Embryonic facial prominence (tissue), 1 donor: ENCODE measurements around the gene REXO1.

Experiments used
- DNase-seq: peaks from one replicate; pipeline ENCODE4 v3.0.0-alpha.2; 2016; ENCODE audit errors: extremely low spot score

Gene REXO1

DNA sequence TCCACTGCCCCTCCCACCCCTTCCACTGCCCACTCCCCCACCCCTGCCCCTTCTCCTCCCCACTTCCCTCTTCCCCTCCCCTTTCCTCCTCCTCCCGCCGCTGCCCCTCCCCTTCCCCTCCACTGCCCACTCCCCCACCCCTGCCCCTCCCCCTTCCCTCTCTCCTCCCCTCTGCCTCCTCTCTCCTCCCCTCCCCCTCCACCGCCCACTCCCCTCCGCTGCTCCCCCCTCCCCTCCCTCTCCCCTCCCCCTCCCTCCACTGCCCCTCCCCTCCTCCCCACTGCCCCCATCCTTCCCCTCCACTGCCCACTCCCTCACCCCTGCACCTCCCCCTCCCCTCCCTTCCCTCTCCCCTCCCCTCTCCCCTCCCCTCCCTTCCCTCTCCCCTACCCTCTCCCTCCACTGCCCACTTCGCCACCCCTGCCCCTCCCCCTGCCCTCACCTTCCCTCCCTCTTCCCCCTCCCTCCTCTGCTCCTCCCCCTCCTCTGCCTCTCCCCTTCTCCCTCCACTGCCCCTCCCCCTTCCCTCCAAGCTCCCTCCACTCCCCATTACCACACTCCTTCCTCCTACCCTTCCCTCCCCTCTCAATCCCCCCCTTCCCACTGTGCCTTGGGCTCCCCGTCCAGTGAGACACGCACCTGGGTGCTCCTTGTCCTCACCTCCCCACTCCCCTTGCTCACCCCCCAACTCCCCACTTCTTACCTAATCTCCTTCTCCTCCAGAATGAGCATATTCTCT, 58.1 kb downstream of the REXO1 start:
- no peak for DNase-seq

DNA sequence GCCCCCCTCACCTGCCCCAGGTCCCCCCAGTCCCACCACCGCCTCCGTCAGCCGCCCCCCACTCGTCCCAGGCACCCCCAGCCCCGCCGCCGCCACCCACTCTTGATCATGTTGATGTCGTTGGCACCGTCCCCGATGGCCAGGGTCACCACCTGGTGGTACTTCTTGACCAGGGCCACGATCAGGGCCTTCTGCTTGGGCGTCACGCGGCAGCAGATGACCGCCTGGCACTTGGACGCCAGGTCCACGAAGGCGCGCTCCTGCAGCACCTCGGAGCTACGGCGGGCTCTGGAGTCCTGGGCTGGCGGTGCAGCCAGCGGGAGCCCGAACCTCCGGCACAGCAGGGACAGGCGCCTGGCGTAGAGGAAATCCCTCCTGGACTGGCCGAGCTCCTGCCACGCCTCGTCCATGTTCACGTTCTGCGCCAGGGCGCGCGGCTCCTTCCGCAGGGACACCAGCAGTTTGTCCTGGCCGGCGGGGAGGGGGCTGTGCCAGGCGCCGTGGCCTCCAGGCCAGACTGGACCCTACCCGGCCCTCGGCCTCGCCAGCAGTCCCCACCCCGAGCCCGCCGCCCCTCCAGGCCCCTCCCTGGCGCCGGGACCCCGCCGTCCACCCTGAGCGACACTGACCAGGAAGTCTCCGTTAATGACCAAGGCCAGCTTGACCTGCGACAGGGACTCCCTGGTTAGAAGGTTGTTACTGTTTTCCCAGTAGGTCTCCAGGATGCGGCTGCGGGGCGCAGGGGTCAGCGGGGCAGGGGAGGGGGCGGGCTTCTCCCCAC, 58.8 kb downstream of the REXO1 start:
- DNase-seq, result no peak

DNA sequence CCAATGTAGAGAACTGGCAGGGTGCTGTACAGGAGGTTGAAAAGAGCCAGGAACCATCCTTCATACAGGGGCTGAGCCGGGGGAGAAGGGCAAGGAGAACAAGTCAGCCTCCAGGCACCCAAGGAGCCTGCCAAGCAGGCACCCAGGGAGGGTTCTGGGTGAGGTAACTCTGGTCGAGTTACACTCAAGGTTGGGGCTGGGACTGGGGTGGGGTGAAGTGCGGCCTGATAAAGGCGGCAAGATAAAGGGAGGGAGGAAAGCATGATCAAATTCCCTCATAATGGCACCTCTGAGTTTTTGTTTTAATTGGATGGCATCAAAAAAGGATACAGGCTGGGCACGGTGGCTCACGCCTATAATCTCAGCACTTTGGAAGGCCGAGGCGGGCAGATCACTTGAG, 61.2 kb downstream of the REXO1 start:
- no peak for DNase-seq

DNA sequence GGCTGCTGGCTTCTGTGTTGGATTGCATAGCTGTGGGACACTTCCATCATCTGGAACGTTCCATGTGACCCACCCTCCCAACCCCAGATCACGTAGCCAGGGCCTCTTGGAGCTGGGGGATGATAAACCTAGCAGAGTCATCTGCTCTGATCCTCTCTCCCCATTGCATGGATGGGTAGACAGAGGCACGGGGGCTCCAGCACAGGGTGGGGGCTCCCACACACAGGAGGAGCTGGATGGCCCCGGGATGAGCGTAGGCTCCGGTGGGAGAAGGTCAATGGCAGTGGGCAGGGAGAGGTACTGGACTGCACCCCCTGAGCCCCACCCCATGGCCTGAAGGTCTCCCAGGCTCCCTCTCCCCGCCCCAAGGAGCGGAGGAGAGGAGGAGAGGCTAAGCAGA, 61.6 kb downstream of the REXO1 start:
- DNase-seq, result no peak

DNA sequence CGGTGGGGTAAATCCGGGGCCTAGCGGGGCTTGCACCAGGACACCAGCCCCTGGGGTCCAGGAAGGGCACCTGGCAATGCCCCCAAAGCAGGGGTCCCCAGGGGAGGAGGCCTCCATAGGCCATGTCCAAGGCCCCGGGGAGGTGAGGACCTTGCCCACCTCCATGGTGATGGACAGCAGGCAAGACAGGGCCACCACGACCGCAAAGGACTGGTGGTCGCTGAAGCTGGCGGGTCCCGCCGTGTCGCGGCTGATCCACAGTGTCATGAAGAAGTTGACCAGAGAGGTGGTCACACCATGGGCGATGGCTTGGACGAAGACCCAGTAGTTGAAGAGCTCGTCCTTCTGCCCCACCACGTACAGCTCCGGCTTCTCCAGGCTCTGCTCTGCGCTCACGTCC, 63.0 kb downstream of the REXO1 start:
- no peak for DNase-seq

DNA sequence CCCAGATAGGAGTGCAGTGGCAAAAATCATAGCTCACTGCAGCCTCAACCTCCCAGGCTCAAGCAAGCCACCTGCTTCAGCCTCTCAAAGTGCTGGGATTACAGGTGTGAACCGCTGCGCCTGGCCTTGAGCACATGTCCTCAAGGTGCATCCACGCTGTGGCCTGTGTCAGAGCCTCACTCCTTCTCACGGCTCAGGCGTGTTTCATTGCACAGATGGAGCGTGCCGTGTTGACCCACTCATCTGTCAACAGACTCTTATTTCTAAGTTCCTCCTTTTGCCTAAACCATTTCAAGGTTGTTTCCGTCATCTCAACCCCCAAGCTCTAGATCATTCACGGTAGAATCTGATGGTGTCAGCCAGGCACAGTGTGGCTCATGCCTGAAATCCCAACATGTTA, 64.4 kb downstream of the REXO1 start:
- no peak for DNase-seq

DNA sequence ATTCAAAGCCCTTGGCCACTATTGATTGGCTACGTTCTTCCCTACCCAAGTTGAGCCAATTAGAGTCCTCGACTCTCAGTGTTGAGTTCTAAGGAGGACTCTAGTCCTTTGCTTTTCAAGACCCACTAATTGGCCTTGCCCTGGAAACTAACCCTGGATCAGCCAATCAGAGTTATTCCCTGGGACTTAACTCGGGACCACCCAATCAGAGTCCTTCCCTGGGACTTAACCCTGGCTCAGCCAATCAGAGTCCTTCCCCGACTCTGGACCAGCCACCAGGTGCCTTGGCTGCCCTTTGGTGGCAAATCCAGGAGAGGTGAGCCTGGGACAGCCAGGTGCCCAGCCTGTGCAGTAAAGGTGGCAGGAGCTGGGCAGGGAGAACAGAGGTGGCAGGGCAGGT, 64.9 kb downstream of the REXO1 start:
- no peak for DNase-seq

DNA sequence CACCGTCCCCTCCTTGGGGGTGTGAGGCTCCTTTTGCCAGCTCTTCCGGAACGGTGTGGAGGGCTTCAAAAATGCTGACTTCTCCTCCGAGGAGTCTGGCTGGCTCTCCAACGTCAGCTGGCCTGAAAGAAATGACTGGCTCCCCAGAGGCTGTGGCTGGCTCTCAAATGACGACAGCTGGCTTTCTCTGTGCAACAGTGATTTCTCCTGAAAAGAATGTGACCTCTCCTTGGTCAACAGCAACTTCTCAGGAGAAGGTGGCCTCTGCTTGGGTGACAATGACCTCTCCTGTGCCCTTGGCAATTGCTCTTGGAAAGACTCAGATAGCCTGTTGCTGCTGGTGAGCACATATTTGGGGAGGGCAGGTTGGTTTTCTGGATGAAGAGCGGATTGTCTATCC, 65.8 kb downstream of the REXO1 start:
- DNase-seq, result no peak

DNA sequence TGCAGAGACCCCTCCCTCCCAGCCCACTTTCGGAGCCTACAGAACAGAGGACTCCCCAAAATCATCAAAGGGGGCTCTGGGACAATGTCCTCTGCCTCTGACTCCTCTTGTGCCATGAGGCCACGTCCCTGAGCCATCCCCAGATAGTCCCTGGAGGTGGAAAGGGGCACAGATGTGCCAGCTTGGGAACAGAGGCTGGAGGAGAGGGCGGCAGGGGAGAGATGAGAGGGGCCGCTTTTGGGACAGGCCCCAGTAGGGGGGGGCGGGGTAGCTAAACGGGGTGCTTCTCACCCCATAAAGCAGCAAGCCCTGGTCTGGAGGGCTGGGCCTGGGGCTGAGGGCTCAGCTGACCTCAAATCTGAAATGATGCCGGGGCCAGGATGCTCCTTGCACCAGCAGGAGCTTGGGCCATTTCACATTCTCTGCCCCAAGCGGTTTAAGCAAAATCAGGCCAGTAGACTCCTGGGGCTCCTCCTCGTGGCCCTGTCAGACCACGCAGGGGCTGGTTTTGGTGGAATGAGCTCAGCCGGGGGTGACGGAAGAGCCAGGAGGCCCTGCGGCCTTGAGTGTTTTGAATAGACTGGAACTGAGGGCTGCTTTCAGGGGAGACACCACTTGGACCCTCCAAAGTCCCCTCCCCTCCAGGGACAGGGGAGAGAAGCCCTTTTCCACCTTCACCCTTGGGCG, 67.9 kb downstream of the REXO1 start:
- no peak for DNase-seq

DNA sequence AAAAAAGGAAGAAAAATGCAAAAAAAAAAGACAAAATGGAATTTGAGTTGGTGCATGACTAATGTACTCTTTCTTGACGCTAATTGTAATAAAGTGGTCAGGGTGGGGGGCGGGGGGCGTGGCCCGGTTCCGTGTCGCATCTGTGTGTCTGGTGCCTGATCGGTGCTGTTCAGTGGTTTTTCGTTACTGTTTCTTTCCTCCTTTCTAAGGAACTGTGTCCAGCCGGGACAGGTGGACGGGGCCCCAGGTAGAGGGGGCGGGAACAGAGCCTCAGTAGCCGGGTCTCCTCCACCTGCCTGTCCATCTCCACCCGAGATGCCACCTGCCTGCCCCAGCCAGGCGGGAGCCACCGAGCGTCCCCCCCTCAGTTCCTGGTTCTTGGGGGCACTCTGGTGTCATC, 68.7 kb downstream of the REXO1 start:
- DNase-seq, result no peak

DNA sequence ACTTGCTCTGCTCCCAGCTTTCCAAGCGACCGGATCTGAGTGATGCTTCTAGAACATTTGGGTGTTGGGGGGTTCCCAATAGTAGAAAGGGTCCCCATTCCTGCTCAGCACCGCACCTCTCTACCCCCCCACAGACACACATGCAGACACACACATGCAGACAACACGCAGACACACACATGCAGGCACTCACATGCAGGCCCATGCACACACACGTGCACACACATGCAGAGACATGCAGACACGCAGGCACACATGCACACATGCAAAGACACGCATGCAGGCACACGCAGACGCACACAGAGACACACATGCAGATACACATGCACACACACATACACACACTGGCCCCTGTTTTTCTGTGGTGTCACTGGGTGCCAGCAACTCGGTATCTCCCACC, 71.1 kb downstream of the REXO1 start:
- no peak for DNase-seq

DNA sequence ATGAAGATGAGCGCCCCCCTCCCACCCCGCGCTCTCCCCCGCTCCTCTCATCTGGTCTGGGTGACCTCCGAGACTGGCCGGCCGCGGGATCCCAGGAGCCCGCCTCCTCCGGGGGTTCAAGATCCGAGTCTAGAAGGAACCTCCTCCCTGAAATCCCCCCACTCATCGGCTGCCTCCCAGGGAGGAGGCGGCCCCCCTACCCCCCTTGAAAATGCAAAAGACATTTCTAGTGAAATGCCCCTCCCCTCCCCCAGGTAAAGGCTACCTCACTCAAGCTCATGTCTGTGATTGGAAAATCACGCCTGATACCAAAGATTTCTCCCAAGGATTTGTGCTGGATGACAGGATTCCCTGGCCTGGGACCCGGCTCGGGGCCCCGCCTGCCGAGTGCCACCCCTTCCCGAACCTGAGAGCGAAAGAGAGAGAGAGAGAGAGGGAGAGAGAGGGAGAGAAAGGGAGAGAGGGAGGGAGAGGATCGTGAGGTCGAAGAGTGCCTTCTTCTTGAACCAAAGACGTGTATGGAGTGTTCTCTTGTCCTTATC, 71.6 kb downstream of the REXO1 start:
- DNase-seq, result no peak

DNA sequence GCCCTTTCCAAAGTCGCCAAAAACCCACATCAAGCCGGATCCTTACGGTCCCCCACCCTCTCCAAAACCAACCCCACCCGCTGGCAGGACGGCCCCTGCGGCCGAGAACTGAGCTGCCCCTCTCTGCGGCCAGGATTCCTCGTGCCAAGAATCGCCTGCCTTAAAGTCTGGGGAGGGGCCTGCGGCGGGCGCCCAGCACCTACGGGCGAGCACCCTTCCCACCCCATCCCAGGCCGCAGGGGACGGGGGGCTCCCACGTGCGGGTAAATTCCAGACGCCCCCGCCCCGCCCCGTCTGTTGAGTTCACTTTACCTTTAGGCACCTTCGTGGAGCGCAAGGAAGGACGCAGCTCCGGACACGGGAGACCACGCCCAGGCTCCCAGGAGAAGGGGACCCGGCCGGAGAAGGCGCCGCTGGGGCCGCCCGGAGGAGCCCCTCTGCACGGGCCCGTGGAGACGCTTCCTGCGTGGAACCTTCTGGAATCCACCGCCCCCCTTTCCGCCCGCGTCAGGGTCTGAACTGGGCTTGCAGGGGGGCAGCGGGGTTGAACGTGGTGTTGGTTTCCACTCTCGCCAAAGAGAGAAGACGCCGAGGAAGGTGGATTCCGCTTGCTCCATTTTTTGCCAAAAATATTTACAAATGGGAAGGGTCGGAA, 72.2 kb downstream of the REXO1 start:
- no peak for DNase-seq

DNA sequence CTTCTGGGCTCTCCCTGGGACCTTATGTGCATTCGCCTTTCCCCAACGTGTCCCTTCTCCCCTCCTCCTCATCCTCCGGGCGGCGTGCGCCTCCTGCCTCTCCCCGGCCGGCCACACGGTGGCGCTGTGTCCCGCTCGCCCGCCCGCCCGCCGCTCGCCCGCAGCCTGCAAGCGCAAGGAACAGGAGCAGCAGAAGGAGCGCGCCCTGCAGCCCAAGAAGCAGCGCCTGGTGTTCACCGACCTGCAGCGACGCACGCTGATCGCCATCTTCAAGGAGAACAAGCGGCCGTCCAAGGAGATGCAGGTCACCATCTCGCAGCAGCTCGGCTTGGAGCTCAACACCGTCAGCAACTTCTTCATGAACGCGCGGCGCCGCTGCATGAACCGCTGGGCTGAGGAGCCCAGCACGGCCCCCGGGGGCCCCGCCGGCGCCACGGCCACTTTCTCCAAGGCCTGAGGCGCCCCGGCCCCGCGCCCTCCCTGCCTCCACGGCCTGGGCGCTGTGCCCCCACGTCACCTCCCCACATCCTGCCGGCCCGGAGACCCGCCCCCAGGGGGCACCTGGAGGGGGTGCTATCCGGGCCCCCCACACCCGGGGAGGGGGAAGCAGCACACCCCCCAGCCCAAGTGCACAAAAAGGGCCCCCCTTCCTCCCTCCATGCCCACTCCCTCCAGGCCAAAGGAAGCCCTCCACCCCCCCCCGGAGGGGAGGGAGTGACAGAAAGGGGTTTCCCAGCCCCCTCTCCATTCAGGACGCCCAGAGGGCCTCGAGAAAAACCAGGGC, 73.1 kb downstream of the REXO1 start:
- no peak for DNase-seq

DNA sequence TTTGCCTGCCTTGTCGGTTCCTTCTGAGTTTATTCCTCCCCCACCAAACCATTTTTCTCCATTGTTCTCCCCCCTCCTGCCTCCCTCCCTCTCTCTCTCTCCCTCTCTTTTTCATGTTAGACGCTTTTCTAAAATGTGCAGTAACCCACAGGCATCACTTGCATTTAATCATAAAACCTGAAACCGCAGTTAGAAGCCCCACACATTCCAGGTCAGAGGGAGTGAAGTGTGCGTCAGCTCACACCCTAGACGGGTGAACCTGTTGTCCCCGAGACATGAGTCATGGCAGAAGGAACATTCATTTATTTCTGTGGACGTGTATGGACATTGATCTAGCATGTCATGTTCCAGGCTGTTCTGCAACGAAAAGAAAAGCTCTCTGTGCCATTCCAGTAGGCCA, 75.1 kb downstream of the REXO1 start:
- DNase-seq, result no peak

DNA sequence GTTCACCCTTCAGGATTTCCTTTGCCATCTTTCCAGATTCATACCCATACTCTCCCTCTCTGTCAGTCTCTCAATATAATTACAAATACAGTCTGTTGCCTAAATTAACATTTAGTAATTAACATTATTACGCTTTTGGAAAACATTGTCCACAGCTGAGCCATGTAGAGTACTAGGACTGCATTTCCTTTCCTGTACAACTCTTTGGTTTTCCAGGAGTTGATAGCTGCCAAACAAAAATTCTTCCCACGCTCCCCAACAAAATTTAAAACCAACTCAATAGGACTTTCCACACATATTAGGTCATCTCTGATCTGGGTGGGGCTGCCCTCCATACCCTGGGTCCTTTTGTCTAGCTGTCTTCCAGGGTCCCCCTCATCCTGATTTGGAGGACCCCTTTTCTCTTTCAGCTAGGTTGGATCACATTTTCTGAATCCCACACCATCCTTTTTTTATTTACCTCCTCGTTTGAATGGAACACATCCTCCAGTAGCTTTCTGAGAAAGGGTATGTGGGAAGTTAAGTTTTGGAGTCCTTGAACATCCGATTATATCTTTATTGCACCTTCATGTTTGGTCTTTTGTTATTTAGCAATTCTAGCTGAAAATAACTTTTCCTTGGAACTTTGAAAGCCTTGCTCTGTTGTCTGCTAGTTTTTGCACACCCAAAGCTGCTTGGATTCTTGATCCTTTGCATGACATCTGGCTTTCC, 77.3 kb downstream of the REXO1 start:
- no peak for DNase-seq

DNA sequence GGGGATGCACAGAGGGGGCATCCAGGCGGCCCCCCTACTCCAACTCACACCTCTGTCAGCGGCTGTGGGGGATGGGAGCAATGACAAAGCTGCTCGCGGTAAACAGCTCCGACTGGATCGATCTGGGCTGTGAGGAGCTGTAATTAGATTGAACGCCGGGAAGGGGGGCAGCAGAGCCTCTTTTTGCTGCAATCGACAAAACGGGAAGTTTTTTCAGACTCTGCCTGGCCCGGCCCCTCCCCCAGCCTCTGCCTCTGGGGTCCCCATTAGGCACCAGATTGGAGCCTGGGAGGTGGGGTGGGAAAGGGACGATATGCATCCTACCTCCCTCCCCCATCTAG, 78.7 kb downstream of the REXO1 start:
- no peak for DNase-seq

DNA sequence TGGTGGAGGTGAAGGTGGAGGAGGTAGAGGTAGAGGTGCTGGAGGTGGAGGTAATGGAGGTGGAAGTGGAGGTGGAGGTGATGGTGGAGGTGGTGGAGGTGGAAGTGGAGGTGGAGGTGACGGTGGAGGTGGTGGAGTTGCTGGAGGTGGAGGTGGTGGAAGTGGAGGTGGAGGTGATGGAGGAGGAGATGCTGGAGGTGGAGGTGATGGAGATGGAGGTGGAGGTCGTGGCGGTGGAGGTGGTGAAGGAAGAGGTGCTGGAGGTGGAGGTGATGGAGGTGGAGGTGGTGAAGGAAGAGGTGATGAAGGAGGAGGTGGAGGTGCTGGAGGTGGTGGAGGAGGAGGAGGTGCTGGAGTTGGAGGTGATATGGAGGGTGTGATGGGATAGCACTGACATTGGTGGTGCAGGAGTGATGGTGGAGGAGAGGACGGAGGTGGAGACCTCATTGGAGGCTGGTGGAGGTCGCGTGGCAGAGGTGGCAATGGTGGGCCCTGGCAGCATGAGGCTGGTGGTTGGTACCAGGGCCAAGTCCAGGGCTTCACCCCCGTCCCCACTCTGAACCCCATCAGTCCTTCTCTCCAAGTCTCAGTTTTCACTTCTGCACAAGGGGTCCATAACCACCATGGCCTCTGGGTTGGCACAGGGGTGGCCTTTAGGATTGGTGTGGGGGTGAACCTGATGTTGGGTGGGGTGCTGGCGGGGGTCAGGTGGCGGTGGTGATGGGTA, 79.2 kb downstream of the REXO1 start:
- no peak for DNase-seq

DNA sequence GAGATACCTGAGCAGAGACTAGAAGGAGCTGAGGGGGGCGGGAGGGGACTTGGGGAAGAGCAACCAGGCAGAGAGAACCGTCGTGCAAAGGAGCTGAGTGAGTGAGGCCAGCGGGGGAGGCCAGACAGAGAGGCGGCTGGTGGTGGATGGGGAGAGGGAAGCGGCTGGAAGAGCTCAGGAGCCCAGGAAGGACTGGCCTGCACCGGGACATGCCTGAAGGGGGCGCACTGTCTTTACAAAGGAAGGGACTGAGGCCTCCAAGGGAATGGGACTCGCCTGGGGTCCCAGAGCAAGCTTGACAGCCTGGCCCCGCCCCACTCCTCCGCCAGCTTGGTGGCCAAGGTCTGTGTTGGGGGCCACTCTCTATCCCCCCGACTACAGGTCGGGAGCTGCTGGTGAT, 80.0 kb downstream of the REXO1 start:
- no peak for DNase-seq

DNA sequence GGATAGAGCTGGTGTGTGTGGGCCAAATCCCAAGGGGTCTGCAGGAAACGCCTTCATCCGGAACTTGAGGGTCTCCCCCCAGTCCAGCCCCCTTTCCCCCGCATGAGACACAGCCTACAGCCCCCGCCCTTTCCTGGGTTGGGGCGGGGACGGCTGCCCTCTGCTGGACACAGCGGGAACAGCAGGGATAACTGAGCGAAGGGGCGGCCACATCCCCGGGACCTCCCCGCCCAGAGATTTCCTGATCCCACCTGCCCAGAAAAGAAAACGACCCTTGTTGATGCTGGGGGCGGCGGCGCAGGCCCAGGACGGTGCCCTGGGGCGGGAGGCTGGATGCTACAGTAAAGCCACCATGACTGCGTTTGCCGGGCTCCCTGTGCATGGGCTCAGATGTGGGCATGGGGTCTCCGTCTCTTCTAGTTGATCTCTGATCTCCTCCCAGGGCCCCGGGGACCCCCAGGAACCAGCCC, 80.8 kb downstream of the REXO1 start:
- DNase-seq, result peak; percentile 28
